GM12878 (cell line): ENCODE measurements around the gene SUPT4H1. TPM values are rescaled to one million over a fixed set of nuclear protein-coding genes. Genes with fewer than 3 reads are reported as not detected.
A peak's percentile ranks its signal among the peaks of the same experiment; 100 is the strongest.

Experiments used
- ATAC-seq: fragments of 200-7000 bp; cut with Tn5 transposase; 3 replicates; pipeline ENCODE4 v1.9.1; 2020; ENCODE audit warnings: mild to moderate bottlenecking, moderate library complexity
- BruUV-seq: library from RNA; stranded (reverse); fragments of 400-500 nt; replicated peaks from 2 replicates; lab custom pipeline; 2021; lab: Mats Ljungman, UMichigan
- CTCF ChIA-PET: fragments of 300-600 bp; sonication (Branson Sonifier 250); formaldehyde crosslinking; extraction: SDS; loops from one replicate; lab custom pipeline; 2021; ENCODE audit warnings: inconsistent platforms; lab: Yijun Ruan, JAX
- POLR2A ChIA-PET: fragments of 350-600 bp; formaldehyde crosslinking; extraction: SDS; loops from one replicate; lab custom pipeline; 2021; ENCODE audit warnings: inconsistent platforms; lab: Charles Lee
- RAD21 ChIA-PET: fragments of 300-600 bp; sonication (Branson Sonifier 250); formaldehyde crosslinking; loops from one replicate; lab custom pipeline; 2023; ENCODE audit warnings: antibody characterized with exemption; ENCODE audit not compliant: unreplicated experiment; lab: Charles Lee
- SMC1A ChIA-PET: fragments of 300-600 bp; sonication (Branson Sonifier 250); formaldehyde crosslinking; loops from one replicate; lab custom pipeline; 2023; ENCODE audit not compliant: unreplicated experiment, uncharacterized antibody; lab: Charles Lee
- DNase-seq: peaks from one replicate; pipeline ENCODE4 v3.0.0-alpha.2; 2011; ENCODE audit warnings: low read depth, low spot score
- FAIRE-seq: peaks from 3 replicates; lab custom pipeline; 2011; peaks lifted over from hg19 to GRCh38; lab: Jason Lieb, UNC
- H2AFZ ChIP-seq: 2 replicates; pipeline ENCODE4 v1.6.0; 2011; ENCODE audit warnings: low read depth, low read length, control low read depth; ENCODE audit not compliant: control insufficient read depth
- H3K27ac ChIP-seq: 2 replicates; pipeline ENCODE4 v1.5.1; 2011; ENCODE audit warnings: control low read depth; ENCODE audit not compliant: control insufficient read depth, insufficient read depth
- H3K27me3 ChIP-seq, 2 experiments: replicated peaks in 1 of 2; 2 replicates each; pipeline versions ENCODE4 v1.6.0 to v1.6.1; 2011; ENCODE audit warnings: low read length in 1 of 2; ENCODE audit not compliant: control insufficient read depth in 2 of 2, insufficient read depth in 2 of 2
- H3K36me3 ChIP-seq, 2 experiments: 2 replicates each; pipeline ENCODE4 v1.5.1; 2011; ENCODE audit warnings: low read length in 1 of 2; ENCODE audit not compliant: control insufficient read depth in 2 of 2, insufficient read depth in 2 of 2
- H3K4me1 ChIP-seq: 2 replicates; pipeline ENCODE4 v1.6.1; 2011; ENCODE audit warnings: mild to moderate bottlenecking, low read length, moderate library complexity, mixed read lengths; ENCODE audit not compliant: control insufficient read depth, insufficient read depth
- H3K4me2 ChIP-seq: 2 replicates; pipeline ENCODE4 v1.6.0; 2011; ENCODE audit warnings: control low read depth; ENCODE audit not compliant: control insufficient read depth, insufficient read depth
- H3K4me3 ChIP-seq: fragments of 200-600 bp; sonication (generic); 2 replicates; pipeline ENCODE4 v1.5.1; 2016
- H3K79me2 ChIP-seq: 2 replicates; pipeline ENCODE4 v1.6.0; 2011; ENCODE audit warnings: low read length; ENCODE audit not compliant: control insufficient read depth, insufficient read depth
- H3K9ac ChIP-seq: 2 replicates; pipeline ENCODE4 v1.8.0; 2011; ENCODE audit warnings: low read length, control low read depth, mixed read lengths; ENCODE audit not compliant: control insufficient read depth, insufficient read depth
- H3K9me3 ChIP-seq: replicated peaks from 3 replicates; pipeline ENCODE4 v1.5.1; 2011; ENCODE audit warnings: mild to moderate bottlenecking, low read length; ENCODE audit not compliant: control insufficient read depth, insufficient read depth
- H4K20me1 ChIP-seq: 2 replicates; pipeline ENCODE4 v1.6.0; 2011; ENCODE audit not compliant: control insufficient read depth, insufficient read depth
- BHLHE40 ChIP-seq, 2 experiments: fragments of 450-650 bp in 1 of 2; IDR thresholded peaks; 2 replicates each; pipeline ENCODE4 v1.6.1; 2011 to 2017; ENCODE audit warnings: low read depth in 2 of 2, borderline replicate concordance in 1 of 2, improper control_type of control experiment in 1 of 2, low read length in 1 of 2, mild to moderate bottlenecking in 1 of 2
- HDAC2 ChIP-seq: fragments of 200-600 bp; sonication (generic); IDR thresholded peaks from 2 replicates; pipeline ENCODE4 v1.6.1; 2017
- MYC ChIP-seq: IDR thresholded peaks from 2 replicates; pipeline ENCODE4 v1.6.1; 2011; ENCODE audit warnings: mild to moderate bottlenecking, low read length, moderate library complexity, inconsistent platforms; ENCODE audit not compliant: insufficient read depth, insufficient replicate concordance, insufficient read length, severe bottlenecking
- PAX5 ChIP-seq: IDR thresholded peaks from 2 replicates; pipeline ENCODE4 v1.6.1; 2011; ENCODE audit warnings: low read depth, low read length, borderline replicate concordance
- POLR2AphosphoS2 ChIP-seq: IDR thresholded peaks from 2 replicates; pipeline ENCODE4 v1.6.1; 2011; ENCODE audit warnings: low read depth, mild to moderate bottlenecking, low read length, improper control_type of control experiment, moderate library complexity
- RUNX3 ChIP-seq: IDR thresholded peaks from 2 replicates; pipeline ENCODE4 v1.6.1; 2012; ENCODE audit warnings: low read length, inconsistent platforms
- SP1 ChIP-seq: IDR thresholded peaks from one replicate; pipeline ENCODE4 v1.6.1; 2011; ENCODE audit warnings: low read depth, low read length
- TCF12 ChIP-seq: IDR thresholded peaks from 2 replicates; pipeline ENCODE4 v1.6.1; 2011; ENCODE audit warnings: low read depth, mild to moderate bottlenecking, low read length
- ZNF24 ChIP-seq: fragments of 450-650 bp; IDR thresholded peaks from 2 replicates; pipeline ENCODE4 v1.6.1; 2017; ENCODE audit warnings: antibody characterized with exemption, mild to moderate bottlenecking
- WGBS: methylation state at CpG from one replicate; pipeline ENCODE4 v1.1.6; 2016; ENCODE audit warnings: low lambda C conversion rate; ENCODE audit not compliant: insufficient replicate concordance, insufficient coverage; ENCODE audit errors: missing lambda C conversion rate; 5-methylcytosine and 5-hydroxymethylcytosine counted together
- in situ Hi-C: fragments of 300-500 bp; cut with MboI; formaldehyde crosslinking; loops from 9 replicates; pipeline ENCODE4 v1.14.3; 2018; ENCODE audit warnings: mixed read lengths
- intact Hi-C: fragments of 100-400 bp; cut with micrococcal nuclease; formaldehyde crosslinking; loops from one replicate; pipeline ENCODE4 v1.14.2; 2022; ENCODE audit not compliant: unreplicated experiment
- polyA plus RNA-seq, 11 experiments: library from polyadenylated mRNA; depleted of rRNA in 4 of 11; unstranded in 6 of 11; stranded (reverse) in 5 of 11; fragments of >200 nt; fragmentation: Nextera tagmentation in 4 of 11; fragmentation: Illumina TruSeq in 1 of 11; extraction: Ambion mirVana in 4 of 11; extraction: Trizol in 1 of 11; gene quantifications; 1 replicate in 1 of 11; 2 replicates in 10 of 11; pipeline versions ENCODE4 v1.2.1 to v1.2.3, GENCODE V29; 2011 to 2016; ENCODE audit warnings: inconsistent platforms in 2 of 11, missing spikeins in 2 of 11, low read depth in 1 of 11
- total RNA-seq, 4 experiments: library from RNA; depleted of rRNA in 3 of 4; stranded (reverse); fragments of >200 nt in 3 of 4; fragmentation: Illumina TruSeq in 1 of 4; extraction: Trizol in 1 of 4; gene quantifications; 2 replicates each; pipeline versions ENCODE4 v1.2.1 to v1.2.3, GENCODE V29; 2013 to 2021
- TF ChIP-seq, protein P1 (sequence below): fragments of 450-650 bp; IDR thresholded peaks from 2 replicates; pipeline ENCODE4 v1.6.1; 2017; ENCODE audit warnings: low read depth, mild to moderate bottlenecking, moderate library complexity
- TF ChIP-seq, protein P2 (sequence below): IDR thresholded peaks from 2 replicates; pipeline ENCODE4 v1.6.1; 2012; ENCODE audit warnings: mild to moderate bottlenecking, low read depth, low read length
- TF ChIP-seq, protein P3 (sequence below): fragments of 450-650 bp; IDR thresholded peaks from 2 replicates; pipeline ENCODE4 v1.6.1; 2016; ENCODE audit warnings: mild to moderate bottlenecking, moderate library complexity, borderline replicate concordance

SUPT4H1 gene
- total and polyA plus RNA-seq, 10 of the 15 experiments (the other 5 are each of a cell fraction or from before 2014, with no cell fraction given): 83.8 to 293 (median 128) TPM

DNA sequence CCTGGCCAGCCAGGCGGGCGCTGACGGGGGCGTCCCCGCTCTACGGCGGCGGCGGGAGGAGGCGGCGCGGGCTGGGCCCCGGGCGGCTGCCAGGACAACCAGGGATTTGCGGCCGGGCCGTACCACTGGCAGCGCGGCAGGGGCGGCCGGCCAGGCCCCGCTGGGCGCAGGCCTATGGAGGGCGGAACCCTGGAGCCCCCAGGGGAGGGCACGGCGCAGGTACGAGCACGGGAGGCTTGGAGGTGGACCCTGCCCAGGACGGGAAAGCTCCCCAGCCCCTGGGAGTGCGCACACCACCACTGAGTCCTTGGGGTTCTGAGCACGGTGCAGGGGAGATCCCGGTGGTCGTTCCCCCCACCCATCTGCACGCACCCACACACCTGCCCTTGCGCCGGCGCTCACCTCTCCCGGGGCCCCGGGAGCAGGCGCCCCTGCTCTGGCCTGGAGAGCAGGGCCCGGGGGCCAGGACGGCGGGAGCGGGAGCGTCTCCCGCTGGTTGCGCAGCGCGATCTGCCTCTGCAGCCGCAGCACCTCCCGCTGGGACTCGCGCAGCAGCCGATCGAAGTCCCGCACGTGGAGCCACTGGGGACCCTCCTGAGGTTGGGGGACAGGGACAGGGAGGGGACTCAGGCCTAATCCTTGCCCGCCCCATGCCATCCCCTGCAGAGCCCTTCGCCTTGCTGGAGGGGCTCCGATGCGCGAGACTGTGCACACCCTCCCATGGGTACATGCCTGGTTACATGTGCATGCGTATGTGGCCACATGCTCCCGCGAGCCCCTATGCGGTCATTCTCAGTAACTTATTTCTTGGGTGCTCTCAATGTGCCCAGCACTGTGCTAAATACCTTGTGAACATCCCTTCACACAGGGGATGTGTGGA lies 27.4 kb downstream of the SUPT4H1 start:
- Histone ChIP-seq H3K4me1 (peaks cover 18% of the 10 kb centered on the region), H4K20me1 (no peaks in the 10 kb centered on the region), H3K4me2 (peak overlapping the region; percentile 57), H3K79me2 (peaks cover 11% of the 10 kb centered on the region), H3K36me3 (peaks cover 0 to 2% of the 10 kb centered on the region in 2 experiments; a peak in 1 of 4 replicates), H3K9ac (no peak overlapping the region), H3K27me3 (no peaks in the 10 kb centered on the region; a peak in 1 of 4 replicates), H3K9me3 (no peaks in the 10 kb centered on the region), H3K27ac (no peak overlapping the region), H3K4me3 (peak overlapping the region; percentile 24; the same call in 1 of the 2 replicates), H2AFZ (no peak overlapping the region)
- intact Hi-C loops: no loop called here
- DNase-seq: no peak
- POLR2A ChIA-PET: interaction anchor here (1.4 to 8.4 kb wide), 4 partner anchors 15 to 89 kb away, joined by 4 to 77 read pairs (median 22); partner anchors contain the start of gene SUPT4H1
- no TSS peak for BruUV-seq
- CTCF ChIA-PET: interaction anchor here (2.7 to 4.0 kb wide), 2 partner anchors 20 kb away, joined by 15 to 51 read pairs; no protein-coding TSS in a partner anchor
- in situ Hi-C loops: no loop called here
- RAD21 ChIA-PET: interaction anchor here (1.0 to 10.9 kb wide), 2 partner anchors 18 to 93 kb away, joined by 3 to 227 read pairs; partner anchors contain the start of gene RNF43
- no peak for FAIRE-seq
- 24% methylated on average over 57 of the region's 66 CpGs for WGBS
- SMC1A ChIA-PET: interaction anchor here (1.1 to 12.9 kb wide), 4 partner anchors 12 to 91 kb away, joined by 3 to 249 read pairs (median 24); no protein-coding TSS in a partner anchor
- peak; percentile 2 for ATAC-seq
- TF ChIP-seq PAX5 (no peak), POLR2AphosphoS2 (no peak), RUNX3 (no peak), BHLHE40 (IDR thresholded peaks at IDR 0.05; ENCODE audit: borderline replicate concordance in 1 of 2, low read depth in 2 of 2, low read length in 1 of 2) (peak; percentile 24 to 71; a peak in 2 of 4 replicates), MYC (no peak), HDAC2 (no peak), ZNF24 (no peak), SP1 (no peak), TCF12 (no peak)
- TF ChIP-seq, protein P1, sequence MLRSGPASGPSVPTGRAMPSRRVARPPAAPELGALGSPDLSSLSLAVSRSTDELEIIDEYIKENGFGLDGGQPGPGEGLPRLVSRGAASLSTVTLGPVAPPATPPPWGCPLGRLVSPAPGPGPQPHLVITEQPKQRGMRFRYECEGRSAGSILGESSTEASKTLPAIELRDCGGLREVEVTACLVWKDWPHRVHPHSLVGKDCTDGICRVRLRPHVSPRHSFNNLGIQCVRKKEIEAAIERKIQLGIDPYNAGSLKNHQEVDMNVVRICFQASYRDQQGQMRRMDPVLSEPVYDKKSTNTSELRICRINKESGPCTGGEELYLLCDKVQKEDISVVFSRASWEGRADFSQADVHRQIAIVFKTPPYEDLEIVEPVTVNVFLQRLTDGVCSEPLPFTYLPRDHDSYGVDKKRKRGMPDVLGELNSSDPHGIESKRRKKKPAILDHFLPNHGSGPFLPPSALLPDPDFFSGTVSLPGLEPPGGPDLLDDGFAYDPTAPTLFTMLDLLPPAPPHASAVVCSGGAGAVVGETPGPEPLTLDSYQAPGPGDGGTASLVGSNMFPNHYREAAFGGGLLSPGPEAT: no peak
- TF ChIP-seq, protein P2, sequence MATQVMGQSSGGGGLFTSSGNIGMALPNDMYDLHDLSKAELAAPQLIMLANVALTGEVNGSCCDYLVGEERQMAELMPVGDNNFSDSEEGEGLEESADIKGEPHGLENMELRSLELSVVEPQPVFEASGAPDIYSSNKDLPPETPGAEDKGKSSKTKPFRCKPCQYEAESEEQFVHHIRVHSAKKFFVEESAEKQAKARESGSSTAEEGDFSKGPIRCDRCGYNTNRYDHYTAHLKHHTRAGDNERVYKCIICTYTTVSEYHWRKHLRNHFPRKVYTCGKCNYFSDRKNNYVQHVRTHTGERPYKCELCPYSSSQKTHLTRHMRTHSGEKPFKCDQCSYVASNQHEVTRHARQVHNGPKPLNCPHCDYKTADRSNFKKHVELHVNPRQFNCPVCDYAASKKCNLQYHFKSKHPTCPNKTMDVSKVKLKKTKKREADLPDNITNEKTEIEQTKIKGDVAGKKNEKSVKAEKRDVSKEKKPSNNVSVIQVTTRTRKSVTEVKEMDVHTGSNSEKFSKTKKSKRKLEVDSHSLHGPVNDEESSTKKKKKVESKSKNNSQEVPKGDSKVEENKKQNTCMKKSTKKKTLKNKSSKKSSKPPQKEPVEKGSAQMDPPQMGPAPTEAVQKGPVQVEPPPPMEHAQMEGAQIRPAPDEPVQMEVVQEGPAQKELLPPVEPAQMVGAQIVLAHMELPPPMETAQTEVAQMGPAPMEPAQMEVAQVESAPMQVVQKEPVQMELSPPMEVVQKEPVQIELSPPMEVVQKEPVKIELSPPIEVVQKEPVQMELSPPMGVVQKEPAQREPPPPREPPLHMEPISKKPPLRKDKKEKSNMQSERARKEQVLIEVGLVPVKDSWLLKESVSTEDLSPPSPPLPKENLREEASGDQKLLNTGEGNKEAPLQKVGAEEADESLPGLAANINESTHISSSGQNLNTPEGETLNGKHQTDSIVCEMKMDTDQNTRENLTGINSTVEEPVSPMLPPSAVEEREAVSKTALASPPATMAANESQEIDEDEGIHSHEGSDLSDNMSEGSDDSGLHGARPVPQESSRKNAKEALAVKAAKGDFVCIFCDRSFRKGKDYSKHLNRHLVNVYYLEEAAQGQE: no peak
- TF ChIP-seq, protein P3, sequence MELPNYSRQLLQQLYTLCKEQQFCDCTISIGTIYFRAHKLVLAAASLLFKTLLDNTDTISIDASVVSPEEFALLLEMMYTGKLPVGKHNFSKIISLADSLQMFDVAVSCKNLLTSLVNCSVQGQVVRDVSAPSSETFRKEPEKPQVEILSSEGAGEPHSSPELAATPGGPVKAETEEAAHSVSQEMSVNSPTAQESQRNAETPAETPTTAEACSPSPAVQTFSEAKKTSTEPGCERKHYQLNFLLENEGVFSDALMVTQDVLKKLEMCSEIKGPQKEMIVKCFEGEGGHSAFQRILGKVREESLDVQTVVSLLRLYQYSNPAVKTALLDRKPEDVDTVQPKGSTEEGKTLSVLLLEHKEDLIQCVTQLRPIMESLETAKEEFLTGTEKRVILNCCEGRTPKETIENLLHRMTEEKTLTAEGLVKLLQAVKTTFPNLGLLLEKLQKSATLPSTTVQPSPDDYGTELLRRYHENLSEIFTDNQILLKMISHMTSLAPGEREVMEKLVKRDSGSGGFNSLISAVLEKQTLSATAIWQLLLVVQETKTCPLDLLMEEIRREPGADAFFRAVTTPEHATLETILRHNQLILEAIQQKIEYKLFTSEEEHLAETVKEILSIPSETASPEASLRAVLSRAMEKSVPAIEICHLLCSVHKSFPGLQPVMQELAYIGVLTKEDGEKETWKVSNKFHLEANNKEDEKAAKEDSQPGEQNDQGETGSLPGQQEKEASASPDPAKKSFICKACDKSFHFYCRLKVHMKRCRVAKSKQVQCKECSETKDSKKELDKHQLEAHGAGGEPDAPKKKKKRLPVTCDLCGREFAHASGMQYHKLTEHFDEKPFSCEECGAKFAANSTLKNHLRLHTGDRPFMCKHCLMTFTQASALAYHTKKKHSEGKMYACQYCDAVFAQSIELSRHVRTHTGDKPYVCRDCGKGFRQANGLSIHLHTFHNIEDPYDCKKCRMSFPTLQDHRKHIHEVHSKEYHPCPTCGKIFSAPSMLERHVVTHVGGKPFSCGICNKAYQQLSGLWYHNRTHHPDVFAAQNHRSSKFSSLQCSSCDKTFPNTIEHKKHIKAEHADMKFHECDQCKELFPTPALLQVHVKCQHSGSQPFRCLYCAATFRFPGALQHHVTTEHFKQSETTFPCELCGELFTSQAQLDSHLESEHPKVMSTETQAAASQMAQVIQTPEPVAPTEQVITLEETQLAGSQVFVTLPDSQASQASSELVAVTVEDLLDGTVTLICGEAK: no peak
